B cell (primary cell): ENCODE data around the gene LHX6. TPM values are rescaled to one million over a fixed set of nuclear protein-coding genes. Genes with fewer than 3 reads are reported as not detected.

Experiments
- ATAC-seq: fragments of 200-7000 bp; cut with Tn5 transposase; one replicate; pipeline ENCODE4 v1.10.0; 2021; ENCODE audit warnings: low read depth, mild to moderate bottlenecking, moderate number of reproducible peaks, moderate library complexity
- CTCF ChIA-PET: fragments of 350-600 bp; sonication (Branson Sonifier 250); formaldehyde crosslinking; loops from one replicate; lab custom pipeline; 2021; ENCODE audit warnings: antibody characterized with exemption, inconsistent platforms; lab: Charles Lee
- POLR2A ChIA-PET: fragments of 350-600 bp; sonication (Branson Sonifier 250); formaldehyde crosslinking; loops from one replicate; lab custom pipeline; 2021; ENCODE audit warnings: antibody characterized with exemption; lab: Charles Lee
- DNase-seq: peaks from one replicate; pipeline ENCODE4 v3.0.0; 2013
- H2AFZ ChIP-seq: 2 replicates; pipeline ENCODE4 v1.6.1; 2012; ENCODE audit warnings: mild to moderate bottlenecking, low read depth, low read length; ENCODE audit not compliant: insufficient read depth, poor library complexity, severe bottlenecking
- H3K27ac ChIP-seq, 2 donors: 1 replicate in 1 of 2; 2 replicates in 1 of 2; pipeline ENCODE4 v1.5.1; 2012 to 2013; ENCODE audit warnings: low read length in 2 of 2, mild to moderate bottlenecking in 2 of 2, moderate library complexity in 1 of 2
- H3K27me3 ChIP-seq, 4 experiments: fragments of 200-600 bp in 1 of 4; sonication (generic) in 1 of 4; replicated peaks in 1 of 4; 1 replicate in 2 of 4; 2 replicates in 2 of 4; pipeline versions ENCODE4 v1.6.1 to v1.7.0; 2013 to 2016; ENCODE audit warnings: low read length in 3 of 4, mild to moderate bottlenecking in 2 of 4, mixed read lengths in 1 of 4, moderate library complexity in 1 of 4; ENCODE audit not compliant: insufficient read depth in 4 of 4, control insufficient read depth in 3 of 4; ENCODE audit errors: control extremely low read depth in 1 of 4
- H3K36me3 ChIP-seq, 2 experiments: replicated peaks in 1 of 2; 1 replicate in 1 of 2; 2 replicates in 1 of 2; pipeline versions ENCODE4 v1.6.1 to v1.7.1; 2013; ENCODE audit warnings: low read length in 1 of 2; ENCODE audit not compliant: insufficient read depth in 2 of 2, control insufficient read depth in 1 of 2; ENCODE audit errors: control extremely low read depth in 1 of 2, extremely low read depth in 1 of 2
- H3K4me1 ChIP-seq, 2 donors: fragments of 200-600 bp in 1 of 2; sonication (generic) in 1 of 2; 1 replicate in 1 of 2; 2 replicates in 1 of 2; pipeline versions ENCODE4 v1.5.1 to v1.6.1; 2013 to 2017; ENCODE audit warnings: low read length in 2 of 2; ENCODE audit not compliant: control insufficient read depth in 2 of 2, insufficient read depth in 2 of 2
- H3K4me2 ChIP-seq: replicated peaks from 2 replicates; pipeline ENCODE3; 2012; ENCODE audit warnings: mild to moderate bottlenecking, low read depth, low read length; ENCODE audit not compliant: poor library complexity, severe bottlenecking
- H3K4me3 ChIP-seq, 5 experiments: fragments of 200-600 bp in 1 of 5; sonication (generic) in 1 of 5; 1 replicate in 3 of 5; 2 replicates in 2 of 5; pipeline versions ENCODE4 v1.5.1 to v1.7.0; 2011 to 2016; ENCODE audit warnings: low read length in 4 of 5, mild to moderate bottlenecking in 4 of 5, low read depth in 2 of 5, control low read depth in 1 of 5, moderate library complexity in 1 of 5; ENCODE audit not compliant: insufficient read depth in 1 of 5; ENCODE audit errors: control extremely low read depth in 1 of 5, extremely low read depth in 1 of 5
- H3K79me2 ChIP-seq: fragments of 200-600 bp; sonication (generic); one replicate; pipeline ENCODE4 v1.6.0; 2016; ENCODE audit warnings: low read length; ENCODE audit not compliant: control insufficient read depth, insufficient read depth
- H3K9ac ChIP-seq: fragments of 200-600 bp; sonication (generic); 2 replicates; pipeline ENCODE4 v1.6.1; 2017; ENCODE audit warnings: mild to moderate bottlenecking, low read length, moderate library complexity
- H3K9me3 ChIP-seq, 3 donors: one replicate each; pipeline versions ENCODE4 v1.6.1 to v1.7.1; 2013; ENCODE audit warnings: low read length in 2 of 3; ENCODE audit not compliant: control insufficient read depth in 2 of 3, insufficient read depth in 1 of 3; ENCODE audit errors: control extremely low read depth in 1 of 3
- H4K20me1 ChIP-seq: 2 replicates; pipeline ENCODE4 v1.6.0; 2012; ENCODE audit warnings: mild to moderate bottlenecking, low read length; ENCODE audit not compliant: insufficient read depth, control insufficient read depth, poor library complexity, severe bottlenecking
- H3K27ac Mint-ChIP-seq: one replicate; pipeline ENCODE4 v1.8.0; 2021; ENCODE audit warnings: mixed read lengths
- H3K27me3 Mint-ChIP-seq: one replicate; pipeline ENCODE4 v1.8.0; 2021; ENCODE audit warnings: mixed read lengths
- H3K4me1 Mint-ChIP-seq: one replicate; pipeline ENCODE4 v1.8.0; 2021; ENCODE audit warnings: mixed read lengths
- H3K4me3 Mint-ChIP-seq: one replicate; pipeline ENCODE4 v1.8.0; 2021; ENCODE audit warnings: mixed read lengths
- H3K9me3 Mint-ChIP-seq: one replicate; pipeline ENCODE4 v1.8.0; 2022; ENCODE audit warnings: mixed read lengths; ENCODE audit not compliant: insufficient read depth
- CTCF ChIP-seq: fragments of 200-600 bp; IDR thresholded peaks from one replicate; pipeline ENCODE4 v1.8.0; 2022; ENCODE audit warnings: antibody characterized with exemption, mild to moderate bottlenecking
- EZH2 ChIP-seq: IDR thresholded peaks from 2 replicates; pipeline ENCODE4 v1.6.1; 2012; ENCODE audit warnings: borderline replicate concordance, low read depth, mild to moderate bottlenecking, moderate library complexity, low read length; ENCODE audit not compliant: insufficient read depth, poor library complexity, severe bottlenecking
- WGBS: methylation state at CpG from one replicate; pipeline ENCODE4 v1.1.5; 2013; ENCODE audit warnings: missing lambda C conversion rate; ENCODE audit not compliant: insufficient coverage; 5-methylcytosine and 5-hydroxymethylcytosine counted together
- intact Hi-C: fragments of 100-400 bp; cut with micrococcal nuclease; formaldehyde crosslinking; loops from one replicate; pipeline ENCODE4 v1.10.0; 2022
- polyA plus RNA-seq: library from polyadenylated mRNA; depleted of rRNA; stranded (reverse); fragments of >200 nt; gene quantifications from 2 replicates; pipeline ENCODE4 v1.2.3, GENCODE V29; 2012
- total RNA-seq, 2 donors: library from RNA; stranded (reverse); fragments of 120-200 nt in 1 of 2; gene quantifications; 1 replicate in 1 of 2; 2 replicates in 1 of 2; pipeline versions ENCODE4 v1.2.3 to v1.2.4, GENCODE V29; 2013 to 2022

Gene LHX6
- total and polyA plus RNA-seq, 2 donors (not counting 1 experiment from before 2014, with no cell fraction given) = 0.03 TPM; not detected in 1

- peaks cover 5 to 12% of the 10 kb centered on the region in 2 donors for H3K4me1 ChIP-seq
- H3K27me3 ChIP-seq = peaks cover 0 to 52% (median 25%) of the 10 kb centered on the region in 4 experiments
- Mint-ChIP-seq H3K4me1 (peaks cover 7% of the 10 kb centered on the region), H3K9me3 (no peaks in the 10 kb centered on the region), H3K27me3 (peaks cover 46% of the 10 kb centered on the region), H3K4me3 (peak overlapping the region; percentile 44), H3K27ac (no peak overlapping the region)
- no peak overlapping the region for H3K4me3 ChIP-seq
- intact Hi-C loops = no loop called here
- ATAC-seq (no peak), DNase-seq (no peak)
- no peak overlapping the region for H3K4me2 ChIP-seq
- POLR2A ChIA-PET = no interaction called here
- no peak overlapping the region for H3K27ac ChIP-seq
- 96% methylated on average over 46 of the region's 59 CpGs for WGBS
- CTCF ChIA-PET = no interaction called here
- no peaks in the 10 kb centered on the region for H4K20me1 ChIP-seq
- H3K36me3 ChIP-seq = no peaks in the 10 kb centered on the region
- no peak overlapping the region for H3K9ac ChIP-seq
- H2AFZ ChIP-seq = no peak overlapping the region
- TF ChIP-seq CTCF (no peak), EZH2 (no peak)
- H3K79me2 ChIP-seq = no peaks in the 10 kb centered on the region
- peaks cover 0 to 12% (median 0%) of the 10 kb centered on the region in 3 donors for H3K9me3 ChIP-seq
These were observed 1.8 kb downstream of the LHX6 start for GRCh38 chr9:122226758-122227574.

- Histone ChIP-seq H3K36me3 (no peaks in the 10 kb centered on the region), H3K27ac (no peak overlapping the region), H3K4me3 (no peak overlapping the region), H3K4me1 (peaks cover 6 to 15% of the 10 kb centered on the region in 2 donors), H3K9ac (no peak overlapping the region), H4K20me1 (no peaks in the 10 kb centered on the region), H3K4me2 (no peak overlapping the region), H2AFZ (no peak overlapping the region), H3K27me3 (peaks cover 0 to 59% (median 30%) of the 10 kb centered on the region in 4 experiments), H3K9me3 (peaks cover 0 to 18% (median 0%) of the 10 kb centered on the region in 3 donors), H3K79me2 (no peaks in the 10 kb centered on the region)
- intact Hi-C loops = no loop called here
- H3K9me3 Mint-ChIP-seq = no peaks in the 10 kb centered on the region
- no peak for ATAC-seq
- ChIA-PET CTCF (no interaction called here), POLR2A (no interaction called here)
- TF ChIP-seq CTCF (no peak), EZH2 (no peak)
- DNase-seq = no peak
- WGBS = 89% methylated on average over 51 of the region's 51 CpGs
- H3K27me3 Mint-ChIP-seq = peaks cover 53% of the 10 kb centered on the region
- H3K4me1 Mint-ChIP-seq = peaks cover 7% of the 10 kb centered on the region
- H3K27ac Mint-ChIP-seq = no peak overlapping the region
- H3K4me3 Mint-ChIP-seq = peak overlapping the region; percentile 44
These were observed 2.5 kb downstream of the LHX6 start for GRCh38 chr9:122226142-122226757.
